AG10803 (cell line): ENCODE results near the gene PCBP3.

Experiments
- DNase-seq: peaks from one replicate; pipeline ENCODE4 v3.0.0; 2010; ENCODE audit warnings: low read depth
- H3K4me3 ChIP-seq: 2 replicates; pipeline ENCODE4 v1.5.1; 2011; ENCODE audit warnings: mild to moderate bottlenecking, low read length, control low read depth
- TF ChIP-seq, protein P1 (sequence below): conservative IDR thresholded peaks from 2 replicates; pipeline ENCODE4 v1.5.1; 2011; ENCODE audit warnings: mild to moderate bottlenecking, low read length, control low read depth, inconsistent platforms

PCBP3 gene

GRCh38 chr21:45964649-45965048 is 321.1 kb downstream of the PCBP3 start:
- TF ChIP-seq, protein P1, sequence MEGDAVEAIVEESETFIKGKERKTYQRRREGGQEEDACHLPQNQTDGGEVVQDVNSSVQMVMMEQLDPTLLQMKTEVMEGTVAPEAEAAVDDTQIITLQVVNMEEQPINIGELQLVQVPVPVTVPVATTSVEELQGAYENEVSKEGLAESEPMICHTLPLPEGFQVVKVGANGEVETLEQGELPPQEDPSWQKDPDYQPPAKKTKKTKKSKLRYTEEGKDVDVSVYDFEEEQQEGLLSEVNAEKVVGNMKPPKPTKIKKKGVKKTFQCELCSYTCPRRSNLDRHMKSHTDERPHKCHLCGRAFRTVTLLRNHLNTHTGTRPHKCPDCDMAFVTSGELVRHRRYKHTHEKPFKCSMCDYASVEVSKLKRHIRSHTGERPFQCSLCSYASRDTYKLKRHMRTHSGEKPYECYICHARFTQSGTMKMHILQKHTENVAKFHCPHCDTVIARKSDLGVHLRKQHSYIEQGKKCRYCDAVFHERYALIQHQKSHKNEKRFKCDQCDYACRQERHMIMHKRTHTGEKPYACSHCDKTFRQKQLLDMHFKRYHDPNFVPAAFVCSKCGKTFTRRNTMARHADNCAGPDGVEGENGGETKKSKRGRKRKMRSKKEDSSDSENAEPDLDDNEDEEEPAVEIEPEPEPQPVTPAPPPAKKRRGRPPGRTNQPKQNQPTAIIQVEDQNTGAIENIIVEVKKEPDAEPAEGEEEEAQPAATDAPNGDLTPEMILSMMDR = no peak
- DNase-seq = no peak
- no peak overlapping the region for H3K4me3 ChIP-seq

DNA sequence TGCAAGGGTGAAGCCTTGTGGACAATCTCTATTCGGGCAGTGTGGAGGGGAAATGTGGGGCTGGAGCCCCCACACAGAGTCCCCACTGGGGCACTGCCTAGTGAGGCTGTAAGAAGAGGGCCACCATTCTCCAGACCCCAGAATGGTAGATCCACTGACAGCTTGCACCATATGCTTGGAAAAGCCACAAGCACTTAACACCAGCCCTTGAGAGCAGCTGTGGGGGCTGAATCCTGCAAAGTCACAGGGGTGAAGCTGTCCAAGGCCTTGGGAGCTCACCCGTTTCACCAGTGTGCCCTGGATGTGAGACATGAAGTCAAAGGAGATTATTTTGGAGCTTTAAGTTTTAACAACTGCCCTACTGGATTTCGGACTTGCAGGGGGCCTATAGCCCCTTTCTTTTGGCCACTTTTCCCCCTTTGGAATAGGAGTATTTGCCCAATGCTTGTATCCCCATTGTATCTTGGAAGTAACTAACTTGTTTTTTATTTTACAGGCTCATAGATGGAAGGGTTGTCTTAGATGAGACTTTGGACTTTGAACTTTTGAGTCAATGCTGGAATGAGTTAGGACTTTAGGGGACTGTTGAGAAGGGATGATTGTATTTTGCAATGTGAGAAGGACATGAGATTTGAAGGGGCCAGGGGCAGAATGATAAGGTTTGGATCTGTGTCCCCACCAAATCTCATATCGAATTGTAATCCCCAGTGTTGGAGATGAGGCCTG is 321.7 kb downstream of the PCBP3 start:
- no peak overlapping the region for H3K4me3 ChIP-seq
- no peak for DNase-seq
- TF ChIP-seq, protein P1 = no peak

GRCh38 chr21:45966791-45967394 is 323.4 kb downstream of the PCBP3 start:
- TF ChIP-seq, protein P1 = no peak
- DNase-seq = no peak
- no peak overlapping the region for H3K4me3 ChIP-seq

DNA sequence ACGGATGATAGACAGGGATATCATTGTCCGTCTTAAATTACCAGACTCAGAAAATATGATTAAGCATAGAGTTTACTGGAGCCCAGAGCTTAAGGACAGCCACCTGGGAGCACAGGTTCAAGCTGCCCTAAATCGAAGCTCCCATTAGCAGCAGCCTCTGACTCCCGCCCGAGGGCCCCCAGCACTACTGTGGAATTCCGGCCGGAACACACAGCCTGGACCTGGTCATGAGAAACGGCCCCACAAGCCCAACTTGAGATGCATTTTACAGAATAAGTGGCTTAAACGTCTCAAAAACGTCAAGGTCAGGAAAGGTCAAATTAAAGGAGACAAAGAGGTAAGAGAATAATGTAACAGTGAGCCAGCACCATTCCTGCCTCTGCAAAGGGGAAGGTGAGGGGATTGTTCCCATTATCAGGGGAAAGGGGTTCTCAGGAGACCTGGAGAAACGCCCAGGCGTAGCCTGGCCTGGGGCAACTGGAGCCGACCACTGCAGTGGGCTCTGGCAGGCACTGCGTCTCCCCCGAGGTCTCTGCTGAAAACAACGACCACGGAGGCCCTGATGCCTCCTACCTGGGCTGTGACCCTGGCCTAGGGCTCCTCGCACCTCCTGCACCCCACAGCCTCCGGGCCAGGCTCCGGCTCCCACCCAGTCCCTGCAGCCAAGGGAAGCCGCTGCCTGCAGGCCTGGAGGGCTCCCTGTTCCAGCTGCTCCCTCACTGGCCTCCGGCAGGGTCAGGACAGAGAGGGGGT is 326.6 kb downstream of the PCBP3 start:
- no peak for DNase-seq
- no peak overlapping the region for H3K4me3 ChIP-seq
- TF ChIP-seq, protein P1 = no peak

DNA sequence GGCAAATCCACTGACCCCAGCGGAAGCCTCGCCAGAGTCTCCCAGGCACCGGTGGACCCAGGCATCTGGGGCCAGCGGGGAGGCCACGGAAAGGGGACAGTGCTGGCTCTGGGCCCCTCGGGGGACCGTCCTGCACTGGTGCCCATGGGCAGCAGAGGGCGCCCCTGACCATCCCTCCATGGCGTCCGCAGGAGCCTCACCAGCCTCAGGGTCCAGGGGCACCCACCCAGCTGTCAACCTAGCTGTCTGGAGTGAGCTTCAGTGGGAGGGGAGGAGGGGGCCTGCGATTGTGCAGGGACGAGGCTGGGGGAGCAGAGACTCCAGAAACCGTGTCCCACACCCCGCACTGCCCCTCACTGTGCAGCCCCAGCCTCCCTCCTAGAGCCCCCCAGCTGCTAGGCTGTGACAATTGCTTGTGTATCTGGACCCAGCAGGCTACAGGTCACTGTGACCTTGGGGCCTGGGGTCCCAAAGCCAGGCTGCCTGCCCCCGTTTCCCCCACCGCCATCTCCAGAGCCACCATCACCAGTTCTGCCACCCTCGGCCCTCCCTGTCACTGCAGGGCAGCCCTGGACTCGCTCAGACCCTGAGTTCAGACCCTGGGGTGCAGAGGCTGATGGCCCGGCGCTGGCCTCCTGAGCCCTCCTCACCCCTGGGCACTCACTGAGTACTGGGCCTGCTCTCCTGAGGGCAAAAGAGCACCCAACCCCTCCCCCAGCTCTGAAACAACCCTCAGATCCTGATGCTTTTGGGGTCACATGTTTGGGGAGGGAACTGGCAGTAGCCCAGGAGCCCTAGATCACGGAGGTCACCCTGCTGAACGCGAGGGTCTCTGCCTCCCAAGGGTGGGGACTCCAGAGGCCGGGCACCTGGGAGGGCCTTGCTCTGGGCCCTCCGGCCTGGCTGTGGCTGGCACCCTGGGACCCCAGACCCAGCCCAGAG is 327.4 kb downstream of the PCBP3 start:
- H3K4me3 ChIP-seq = no peak overlapping the region
- TF ChIP-seq, protein P1 = peak; percentile 80
- DNase-seq = no peak

GRCh38 chr21:45971616-45972352 is 328.3 kb downstream of the PCBP3 start:
- TF ChIP-seq, protein P1 = no peak

More at GRCh38 chr21:45971616-45972352, 328.3 kb downstream of the PCBP3 start:
- H3K4me3 ChIP-seq = peak overlapping the region; percentile 56
- DNase-seq = peak; percentile 94
